ENCODE measurements around the gene TUBA3E.
"Not testable (repeated sequence)": the region's sequence is repeated elsewhere in the genome, so short reads cannot be mapped to it uniquely, and the experiment has no call there.

TUBA3E gene

DNA sequence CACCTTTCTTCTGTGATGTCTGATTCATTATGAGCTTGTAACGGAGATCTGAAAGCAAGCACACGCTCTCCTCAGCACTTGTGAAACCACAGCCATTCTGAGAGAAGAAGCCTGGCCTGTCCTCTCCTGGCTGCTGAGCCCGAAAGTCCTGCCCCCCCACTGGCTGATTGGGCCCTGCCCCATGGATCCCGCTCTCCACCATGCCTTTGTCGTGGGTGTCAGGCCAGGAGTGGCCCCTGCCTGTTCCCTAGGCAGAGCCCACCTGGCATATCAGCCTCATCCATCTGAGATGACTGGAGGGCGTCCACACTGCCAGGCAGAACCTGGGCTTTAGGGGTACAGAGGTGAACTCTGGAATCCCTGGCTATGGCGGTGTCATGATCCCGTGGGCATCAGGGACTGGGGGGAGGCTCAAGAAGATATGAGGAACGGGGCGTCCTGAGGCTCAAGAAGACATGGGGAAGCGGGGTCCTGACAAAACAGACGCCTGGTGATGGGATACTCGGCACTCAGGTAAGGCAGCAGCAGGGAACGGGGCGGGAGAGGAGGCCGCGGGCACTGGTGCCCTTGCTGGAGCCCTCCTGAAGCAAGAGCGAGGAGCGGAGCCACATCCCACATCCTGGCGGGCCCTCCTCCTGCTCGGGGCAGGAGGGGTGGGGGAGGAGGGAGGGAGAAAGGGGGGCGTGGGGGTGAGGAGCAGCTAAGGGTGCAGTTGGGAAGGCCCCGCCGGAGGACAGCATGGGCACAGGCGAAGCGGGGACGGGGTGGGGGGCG lies 54.8 kb downstream of the TUBA3E start:
- DNase-seq (ENCODE audit: low read depth), result not testable (repeated sequence)

DNA sequence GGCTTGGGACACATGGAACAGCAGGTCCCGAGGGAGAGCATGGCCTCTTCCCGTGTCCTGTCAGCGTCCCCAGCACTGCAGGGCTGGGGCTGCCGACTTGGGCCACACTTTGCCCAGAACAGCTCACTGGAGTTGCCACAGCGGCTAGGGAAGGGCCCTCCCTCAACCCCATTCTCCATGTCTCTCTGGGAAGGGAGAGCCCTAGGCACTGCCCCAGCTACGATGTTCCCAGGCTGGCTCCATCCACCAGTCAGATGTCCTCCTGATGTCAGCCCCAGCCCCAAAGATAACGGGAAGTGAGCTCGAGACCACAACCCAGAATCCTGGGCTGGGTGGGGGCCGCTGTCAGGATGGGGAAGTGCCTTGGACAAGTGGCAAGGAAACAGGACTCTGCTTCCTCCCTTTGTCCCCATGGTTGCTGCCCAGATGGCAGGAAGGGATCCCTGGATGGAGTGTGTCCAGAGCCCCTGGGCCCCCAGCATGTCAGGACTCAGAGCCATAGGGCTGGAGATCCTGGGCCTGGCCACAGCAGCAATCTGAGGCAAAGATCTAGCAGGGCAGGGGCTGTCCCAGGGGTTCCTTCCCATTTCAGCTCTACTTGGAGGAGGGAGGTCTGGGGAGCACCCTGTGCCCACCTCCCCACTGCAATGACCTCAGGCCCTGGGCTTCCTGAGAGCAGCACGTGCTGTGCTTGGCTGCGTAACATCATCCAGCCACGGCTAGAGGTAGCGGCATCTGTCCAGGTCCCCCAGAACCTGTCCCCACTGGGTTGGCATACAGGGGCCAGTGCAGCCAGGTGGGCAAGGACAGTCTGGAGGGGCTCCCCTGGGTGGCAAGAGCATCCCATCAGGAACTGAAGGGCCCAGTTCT lies 55.6 kb downstream of the TUBA3E start:
- not testable (repeated sequence) for DNase-seq (ENCODE audit: low read depth)
